Hepatocyte (in vitro differentiated cells): ENCODE data around the gene SLC45A3. TPM values are rescaled to one million over a fixed set of nuclear protein-coding genes. Genes with fewer than 3 reads are reported as not detected.

Experiments used
- DNase-seq: peaks from one replicate; pipeline ENCODE4 v3.0.0-alpha.2; 2016; ENCODE audit warnings: low spot score
- H2AFZ ChIP-seq: fragments of 200-600 bp; sonication (generic); 2 replicates; pipeline ENCODE4 v1.6.0; 2016; ENCODE audit warnings: antibody characterized with exemption, mild to moderate bottlenecking
- H3K27ac ChIP-seq: fragments of 200-600 bp; sonication (generic); 2 replicates; pipeline ENCODE4 v1.5.1; 2016; ENCODE audit warnings: mild to moderate bottlenecking
- H3K27me3 ChIP-seq: fragments of 200-600 bp; sonication (generic); 2 replicates; pipeline ENCODE4 v1.6.1; 2016
- H3K36me3 ChIP-seq: fragments of 200-600 bp; sonication (generic); replicated peaks from 2 replicates; pipeline ENCODE4 v1.5.1; 2016; ENCODE audit warnings: low read depth; ENCODE audit not compliant: insufficient read depth
- H3K4me1 ChIP-seq: fragments of 200-600 bp; sonication (generic); 2 replicates; pipeline ENCODE4 v1.5.1; 2016; ENCODE audit warnings: mild to moderate bottlenecking, moderate library complexity; ENCODE audit not compliant: insufficient read depth
- H3K4me2 ChIP-seq: fragments of 200-600 bp; sonication (generic); 2 replicates; pipeline ENCODE4 v1.6.0; 2016
- H3K4me3 ChIP-seq: fragments of 200-600 bp; sonication (generic); 2 replicates; pipeline ENCODE4 v1.5.1; 2016; ENCODE audit warnings: mild to moderate bottlenecking
- H3K79me2 ChIP-seq: fragments of 200-600 bp; sonication (generic); 2 replicates; pipeline ENCODE4 v1.6.0; 2017; ENCODE audit warnings: mild to moderate bottlenecking
- H3K9me2 ChIP-seq: fragments of 200-600 bp; sonication (generic); replicated peaks from 2 replicates; pipeline ENCODE4 v1.6.0; 2017; ENCODE audit warnings: mild to moderate bottlenecking; ENCODE audit not compliant: insufficient read depth
- H3K9me3 ChIP-seq: fragments of 200-600 bp; sonication (generic); 2 replicates; pipeline ENCODE4 v1.5.1; 2016; ENCODE audit warnings: low read depth, mild to moderate bottlenecking
- H4K20me1 ChIP-seq: fragments of 200-600 bp; sonication (generic); 2 replicates; pipeline ENCODE4 v1.6.0; 2016; ENCODE audit warnings: mild to moderate bottlenecking; ENCODE audit not compliant: insufficient read depth, poor library complexity, severe bottlenecking
- CTCF ChIP-seq: fragments of 200-600 bp; sonication (generic); IDR thresholded peaks from 2 replicates; pipeline ENCODE4 v1.5.1; 2016; ENCODE audit warnings: antibody characterized with exemption, mild to moderate bottlenecking; ENCODE audit not compliant: poor library complexity
- EZH2 ChIP-seq: fragments of 200-600 bp; sonication (generic); IDR thresholded peaks from 2 replicates; pipeline ENCODE4 v1.6.1; 2016; ENCODE audit warnings: antibody characterized with exemption, mild to moderate bottlenecking, borderline replicate concordance
- EZH2phosphoT487 ChIP-seq: fragments of 200-600 bp; sonication (generic); IDR thresholded peaks from one replicate; pipeline ENCODE4 v1.6.1; 2018; ENCODE audit warnings: antibody characterized with exemption, mild to moderate bottlenecking, low read depth, moderate library complexity; ENCODE audit not compliant: unreplicated experiment, severe bottlenecking
- WGBS: methylation state at CpG from one replicate; pipeline ENCODE4 v1.1.6; 2016; ENCODE audit warnings: low lambda C conversion rate; ENCODE audit errors: missing lambda C conversion rate; 5-methylcytosine and 5-hydroxymethylcytosine counted together
- polyA plus RNA-seq: library from polyadenylated mRNA; unstranded; fragments of >200 nt; fragmentation: Nextera tagmentation; extraction: Ambion mirVana; gene quantifications from 2 replicates; pipeline ENCODE4 v1.2.1, GENCODE V29; 2016
- total RNA-seq: library from RNA; depleted of rRNA; stranded (reverse); fragments of >200 nt; gene quantifications from 2 replicates; pipeline ENCODE4 v1.2.3, GENCODE V29; 2014

SLC45A3 gene
- total and polyA plus RNA-seq, 2 experiments from 2014 or later, result 4.6 to 12.2 TPM

GRCh38 chr1:205665201-205666045 is 14.9 kb downstream of the SLC45A3 start:
- Histone ChIP-seq H3K36me3 (no peaks in the 10 kb centered on the region), H3K9me2 (no peaks in the 10 kb centered on the region), H3K4me1 (peaks cover 27% of the 10 kb centered on the region), H4K20me1 (no peaks in the 10 kb centered on the region), H2AFZ (no peak overlapping the region), H3K9me3 (no peaks in the 10 kb centered on the region), H3K4me3 (no peak overlapping the region), H3K27ac (no peak overlapping the region), H3K27me3 (no peaks in the 10 kb centered on the region), H3K4me2 (no peak overlapping the region), H3K79me2 (peaks cover 23% of the 10 kb centered on the region)
- WGBS, result 76% methylated on average over 8 of the region's 9 CpGs
- TF ChIP-seq CTCF, result no peak
- TF ChIP-seq EZH2, result no peak
- no peak for TF ChIP-seq EZH2phosphoT487
- DNase-seq, result no peak

GRCh38 chr1:205664399-205665017 is 15.8 kb downstream of the SLC45A3 start:
- no peak overlapping the region for H2AFZ ChIP-seq
- DNase-seq, result no peak
- no peak overlapping the region for H3K4me2 ChIP-seq
- no peaks in the 10 kb centered on the region for H4K20me1 ChIP-seq
- 85% methylated on average over 19 of the region's 19 CpGs for WGBS
- TF ChIP-seq EZH2, result no peak
- no peak for TF ChIP-seq CTCF
- TF ChIP-seq EZH2phosphoT487, result no peak
- peaks cover 15% of the 10 kb centered on the region for H3K79me2 ChIP-seq
- no peaks in the 10 kb centered on the region for H3K27me3 ChIP-seq
- peaks cover 18% of the 10 kb centered on the region for H3K4me1 ChIP-seq
- no peak overlapping the region for H3K27ac ChIP-seq
- no peak overlapping the region for H3K4me3 ChIP-seq
- H3K36me3 ChIP-seq, result no peaks in the 10 kb centered on the region
- no peaks in the 10 kb centered on the region for H3K9me3 ChIP-seq
- H3K9me2 ChIP-seq, result no peaks in the 10 kb centered on the region

GRCh38 chr1:205663286-205663936 is 16.9 kb downstream of the SLC45A3 start:
- no peaks in the 10 kb centered on the region for H3K9me3 ChIP-seq
- WGBS, result 98% methylated on average over 18 of the region's 18 CpGs
- H3K4me2 ChIP-seq, result no peak overlapping the region
- TF ChIP-seq CTCF (no peak), EZH2 (no peak), EZH2phosphoT487 (no peak)
- H3K27ac ChIP-seq, result no peak overlapping the region
- H3K79me2 ChIP-seq, result peaks cover 8% of the 10 kb centered on the region
- H3K36me3 ChIP-seq, result no peaks in the 10 kb centered on the region
- peaks cover 13% of the 10 kb centered on the region for H3K4me1 ChIP-seq
- no peaks in the 10 kb centered on the region for H3K27me3 ChIP-seq
- no peak overlapping the region for H3K4me3 ChIP-seq
- H2AFZ ChIP-seq, result no peak overlapping the region
- H4K20me1 ChIP-seq, result no peaks in the 10 kb centered on the region
- DNase-seq, result no peak
- no peaks in the 10 kb centered on the region for H3K9me2 ChIP-seq
